Measurements from ENCODE around the gene C19orf33.

DNA sequence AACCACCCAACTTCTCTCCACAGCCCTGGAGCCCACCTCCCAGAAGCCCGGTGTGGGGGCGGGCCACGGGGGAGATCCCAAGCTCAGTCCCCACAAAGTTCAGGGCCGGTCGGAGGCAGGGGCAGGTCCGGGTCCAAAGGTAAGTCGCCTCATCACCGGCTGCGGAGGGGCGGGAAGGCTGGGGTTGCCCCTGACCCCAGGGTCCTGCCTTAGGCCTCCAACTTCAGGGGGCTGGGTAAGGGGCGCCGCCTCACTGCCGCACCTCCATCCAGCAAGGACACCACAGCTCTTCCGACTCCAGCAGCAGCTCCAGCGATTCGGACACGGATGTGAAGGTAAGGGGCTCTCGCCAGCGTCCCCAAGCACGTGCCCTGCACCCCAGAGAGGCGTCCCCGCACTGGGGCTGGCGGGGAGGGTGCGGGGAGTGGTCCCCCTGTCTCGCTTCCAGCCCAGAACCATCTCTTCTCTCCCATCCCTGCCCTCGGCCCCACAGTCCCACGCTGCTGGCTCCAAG lies 358 bp downstream of the C19orf33 start:
- no peak for TF ChIP-seq SMAD4 (CRISPR knock-in tag; IDR thresholded peaks at IDR 0.05)
- no peak for TF ChIP-seq NR3C1 (CRISPR knock-in tag; conservative IDR thresholded peaks at IDR 0.05; ENCODE audit: low read depth)
- no peak for TF ChIP-seq GABPB1 (CRISPR knock-in tag; IDR thresholded peaks at IDR 0.05)
- TF ChIP-seq, protein P1, sequence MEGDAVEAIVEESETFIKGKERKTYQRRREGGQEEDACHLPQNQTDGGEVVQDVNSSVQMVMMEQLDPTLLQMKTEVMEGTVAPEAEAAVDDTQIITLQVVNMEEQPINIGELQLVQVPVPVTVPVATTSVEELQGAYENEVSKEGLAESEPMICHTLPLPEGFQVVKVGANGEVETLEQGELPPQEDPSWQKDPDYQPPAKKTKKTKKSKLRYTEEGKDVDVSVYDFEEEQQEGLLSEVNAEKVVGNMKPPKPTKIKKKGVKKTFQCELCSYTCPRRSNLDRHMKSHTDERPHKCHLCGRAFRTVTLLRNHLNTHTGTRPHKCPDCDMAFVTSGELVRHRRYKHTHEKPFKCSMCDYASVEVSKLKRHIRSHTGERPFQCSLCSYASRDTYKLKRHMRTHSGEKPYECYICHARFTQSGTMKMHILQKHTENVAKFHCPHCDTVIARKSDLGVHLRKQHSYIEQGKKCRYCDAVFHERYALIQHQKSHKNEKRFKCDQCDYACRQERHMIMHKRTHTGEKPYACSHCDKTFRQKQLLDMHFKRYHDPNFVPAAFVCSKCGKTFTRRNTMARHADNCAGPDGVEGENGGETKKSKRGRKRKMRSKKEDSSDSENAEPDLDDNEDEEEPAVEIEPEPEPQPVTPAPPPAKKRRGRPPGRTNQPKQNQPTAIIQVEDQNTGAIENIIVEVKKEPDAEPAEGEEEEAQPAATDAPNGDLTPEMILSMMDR (IDR thresholded peaks at IDR 0.05), result no peak
- no peak for TF ChIP-seq TCF7 (CRISPR knock-in tag; IDR thresholded peaks at IDR 0.05; ENCODE audit: low read depth)
- no peak for TF ChIP-seq ELF4 (CRISPR knock-in tag; IDR thresholded peaks at IDR 0.05; ENCODE audit: low read depth)
- TF ChIP-seq TEAD4 (CRISPR knock-in tag; IDR thresholded peaks at IDR 0.05), result no peak
- no peak for TF ChIP-seq ESRRA (CRISPR knock-in tag; IDR thresholded peaks at IDR 0.05; ENCODE audit: borderline replicate concordance)
- TF ChIP-seq SP1 (CRISPR knock-in tag; conservative IDR thresholded peaks at IDR 0.05), result no peak
- TF ChIP-seq, protein P2, sequence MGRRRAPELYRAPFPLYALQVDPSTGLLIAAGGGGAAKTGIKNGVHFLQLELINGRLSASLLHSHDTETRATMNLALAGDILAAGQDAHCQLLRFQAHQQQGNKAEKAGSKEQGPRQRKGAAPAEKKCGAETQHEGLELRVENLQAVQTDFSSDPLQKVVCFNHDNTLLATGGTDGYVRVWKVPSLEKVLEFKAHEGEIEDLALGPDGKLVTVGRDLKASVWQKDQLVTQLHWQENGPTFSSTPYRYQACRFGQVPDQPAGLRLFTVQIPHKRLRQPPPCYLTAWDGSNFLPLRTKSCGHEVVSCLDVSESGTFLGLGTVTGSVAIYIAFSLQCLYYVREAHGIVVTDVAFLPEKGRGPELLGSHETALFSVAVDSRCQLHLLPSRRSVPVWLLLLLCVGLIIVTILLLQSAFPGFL (CRISPR knock-in tag; IDR thresholded peaks at IDR 0.05; ENCODE audit: borderline replicate concordance), result no peak
